PC-3 (cell line): ENCODE data around the gene CDH16.

Experiments
- EZH2 ChIP-seq: fragments of 300-600 bp; sonication (generic); IDR thresholded peaks from one replicate; pipeline ENCODE4 v1.6.1; 2017; ENCODE audit warnings: antibody characterized with exemption, mild to moderate bottlenecking, low read length; ENCODE audit not compliant: unreplicated experiment
- EZH2phosphoT487 ChIP-seq: fragments of 300-600 bp; sonication (generic); IDR thresholded peaks from 2 replicates; pipeline ENCODE4 v1.6.1; 2018; ENCODE audit warnings: mild to moderate bottlenecking, antibody characterized with exemption, low read length, borderline replicate concordance
- TF ChIP-seq, protein P1 (sequence below): fragments of 300-600 bp; sonication (generic); conservative IDR thresholded peaks from 2 replicates; pipeline ENCODE4 v1.5.1; 2017; ENCODE audit warnings: antibody characterized with exemption, low read depth, mild to moderate bottlenecking, low read length

DNA sequence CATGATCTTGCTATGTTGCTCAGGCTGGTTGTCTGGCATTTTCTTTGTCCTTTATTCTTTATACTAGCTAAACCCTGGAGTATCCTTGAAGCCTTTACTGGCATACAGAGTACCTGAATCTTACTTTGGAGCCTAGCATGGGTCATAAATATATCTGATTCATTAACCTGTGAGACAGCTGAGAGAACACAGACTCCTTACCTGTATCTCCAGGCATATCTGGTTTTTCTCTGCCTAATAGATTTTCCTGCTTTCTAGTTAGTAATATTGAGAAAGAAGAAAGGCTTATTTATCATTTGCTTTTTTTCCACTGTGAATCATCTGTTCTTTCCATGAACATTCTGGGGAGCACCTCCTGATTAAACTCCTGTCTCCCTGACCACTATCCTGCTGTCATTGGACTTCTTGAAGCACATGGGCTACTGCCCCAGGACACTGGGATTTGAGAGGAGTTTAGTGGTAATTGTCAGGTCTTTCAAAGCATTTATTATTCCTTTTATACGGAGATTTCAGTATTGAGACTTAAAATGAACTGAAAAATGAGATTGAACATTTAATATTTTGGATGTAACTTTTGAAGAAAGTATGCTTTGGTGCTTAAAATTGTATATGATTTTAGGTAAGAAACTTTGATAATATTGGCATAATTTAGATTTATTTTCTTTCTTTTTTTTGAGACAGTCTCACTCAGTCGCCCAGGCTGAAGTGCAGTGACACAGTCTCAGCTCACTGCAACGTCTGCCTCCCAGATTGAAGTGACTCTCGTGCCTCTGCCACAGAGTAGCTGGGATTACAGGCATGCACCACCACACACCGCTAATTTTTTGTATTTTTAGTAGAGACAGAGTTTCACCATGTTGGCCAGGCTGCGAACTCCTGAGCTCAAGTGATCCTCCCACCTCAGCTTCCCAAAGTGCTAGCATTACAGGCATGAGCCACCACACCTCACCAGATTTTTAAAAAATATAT is 29.8 kb downstream of the CDH16 start:
- TF ChIP-seq EZH2 = no peak
- TF ChIP-seq, protein P1, sequence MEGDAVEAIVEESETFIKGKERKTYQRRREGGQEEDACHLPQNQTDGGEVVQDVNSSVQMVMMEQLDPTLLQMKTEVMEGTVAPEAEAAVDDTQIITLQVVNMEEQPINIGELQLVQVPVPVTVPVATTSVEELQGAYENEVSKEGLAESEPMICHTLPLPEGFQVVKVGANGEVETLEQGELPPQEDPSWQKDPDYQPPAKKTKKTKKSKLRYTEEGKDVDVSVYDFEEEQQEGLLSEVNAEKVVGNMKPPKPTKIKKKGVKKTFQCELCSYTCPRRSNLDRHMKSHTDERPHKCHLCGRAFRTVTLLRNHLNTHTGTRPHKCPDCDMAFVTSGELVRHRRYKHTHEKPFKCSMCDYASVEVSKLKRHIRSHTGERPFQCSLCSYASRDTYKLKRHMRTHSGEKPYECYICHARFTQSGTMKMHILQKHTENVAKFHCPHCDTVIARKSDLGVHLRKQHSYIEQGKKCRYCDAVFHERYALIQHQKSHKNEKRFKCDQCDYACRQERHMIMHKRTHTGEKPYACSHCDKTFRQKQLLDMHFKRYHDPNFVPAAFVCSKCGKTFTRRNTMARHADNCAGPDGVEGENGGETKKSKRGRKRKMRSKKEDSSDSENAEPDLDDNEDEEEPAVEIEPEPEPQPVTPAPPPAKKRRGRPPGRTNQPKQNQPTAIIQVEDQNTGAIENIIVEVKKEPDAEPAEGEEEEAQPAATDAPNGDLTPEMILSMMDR = no peak
- no peak for TF ChIP-seq EZH2phosphoT487
